ENCODE results near the gene HDLBP.

HDLBP gene

GRCh38 chr2:241208058-241208457 is 107.4 kb downstream of the HDLBP start:
- TF ChIP-seq REST (IDR thresholded peaks at IDR 0.05; ENCODE audit: insufficient read depth in 1 of 2, low read depth in 2 of 2, low read length in 2 of 2) = no peak
- no peak for TF ChIP-seq POLR2AphosphoS5 (IDR thresholded peaks at IDR 0.05; ENCODE audit: low read depth, low read length)
- TF ChIP-seq FOXP2 (optimal IDR thresholded peaks at IDR 0.05; ENCODE audit: borderline replicate concordance, extremely low read depth, extremely low read length, insufficient read depth) = no peak
- no peak for TF ChIP-seq SIN3A (IDR thresholded peaks at IDR 0.05; ENCODE audit: borderline replicate concordance, insufficient read depth, low read length)
- no peak for TF ChIP-seq TAF1 (IDR thresholded peaks at IDR 0.05; ENCODE audit: borderline replicate concordance, insufficient read depth, low read length)

GRCh38 chr2:241207641-241208040 is 107.8 kb downstream of the HDLBP start:
- TF ChIP-seq POLR2AphosphoS5 (IDR thresholded peaks at IDR 0.05; ENCODE audit: low read depth, low read length) = no peak
- TF ChIP-seq TAF1 (IDR thresholded peaks at IDR 0.05; ENCODE audit: borderline replicate concordance, insufficient read depth, low read length) = no peak

- TF ChIP-seq POLR2AphosphoS5 (IDR thresholded peaks at IDR 0.05; ENCODE audit: low read depth, low read length) (no peak), SIN3A (IDR thresholded peaks at IDR 0.05; ENCODE audit: borderline replicate concordance, insufficient read depth, low read length) (no peak), TAF1 (IDR thresholded peaks at IDR 0.05; ENCODE audit: borderline replicate concordance, insufficient read depth, low read length) (no peak), REST (IDR thresholded peaks at IDR 0.05; ENCODE audit: insufficient read depth in 1 of 2, low read depth in 2 of 2, low read length in 2 of 2) (no peak), FOXP2 (optimal IDR thresholded peaks at IDR 0.05; ENCODE audit: borderline replicate concordance, extremely low read depth, extremely low read length, insufficient read depth) (no peak)
Measured at GRCh38 chr2:241207151-241207550, 108.3 kb downstream of the HDLBP start.

- TF ChIP-seq FOXP2 (optimal IDR thresholded peaks at IDR 0.05; ENCODE audit: borderline replicate concordance, extremely low read depth, extremely low read length, insufficient read depth) = no peak
- TF ChIP-seq SIN3A (IDR thresholded peaks at IDR 0.05; ENCODE audit: borderline replicate concordance, insufficient read depth, low read length) = no peak
- no peak for TF ChIP-seq TAF1 (IDR thresholded peaks at IDR 0.05; ENCODE audit: borderline replicate concordance, insufficient read depth, low read length)
- TF ChIP-seq REST (IDR thresholded peaks at IDR 0.05; ENCODE audit: insufficient read depth in 1 of 2, low read depth in 2 of 2, low read length in 2 of 2) = no peak
- TF ChIP-seq POLR2AphosphoS5 (IDR thresholded peaks at IDR 0.05; ENCODE audit: low read depth, low read length) = no peak
Measured at GRCh38 chr2:241205086-241205485, 110.4 kb downstream of the HDLBP start.

GRCh38 chr2:241204490-241204889 is 111.0 kb downstream of the HDLBP start:
- TF ChIP-seq REST (IDR thresholded peaks at IDR 0.05; ENCODE audit: insufficient read depth in 1 of 2, low read depth in 2 of 2, low read length in 2 of 2) = no peak
- TF ChIP-seq SIN3A (IDR thresholded peaks at IDR 0.05; ENCODE audit: borderline replicate concordance, insufficient read depth, low read length) = no peak
- TF ChIP-seq POLR2AphosphoS5 (IDR thresholded peaks at IDR 0.05; ENCODE audit: low read depth, low read length) = no peak
- TF ChIP-seq TAF1 (IDR thresholded peaks at IDR 0.05; ENCODE audit: borderline replicate concordance, insufficient read depth, low read length) = no peak
- no peak for TF ChIP-seq FOXP2 (optimal IDR thresholded peaks at IDR 0.05; ENCODE audit: borderline replicate concordance, extremely low read depth, extremely low read length, insufficient read depth)

All from PFSK-1 (cell line).